Keratinocyte (primary cell): Measurements from ENCODE around the gene RAB27B. TPM values are rescaled to one million over a fixed set of nuclear protein-coding genes. Genes with fewer than 3 reads are reported as not detected.

ENCODE experiments used
- DNase-seq: peaks from one replicate; pipeline ENCODE4 v3.0.0-alpha.2; 2011; ENCODE audit warnings: low read depth, missing footprints, low spot score
- FAIRE-seq: peaks from 2 replicates; lab custom pipeline; 2011; peaks lifted over from hg19 to GRCh38; lab: Jason Lieb, UNC
- H2AFZ ChIP-seq: 2 replicates; pipeline ENCODE4 v1.6.0; 2012; ENCODE audit warnings: low read length, control low read depth, inconsistent platforms; ENCODE audit not compliant: control insufficient read depth
- H3K27ac ChIP-seq: 2 replicates; pipeline ENCODE4 v1.5.1; 2011; ENCODE audit warnings: low read length; ENCODE audit not compliant: control insufficient read depth, insufficient read depth
- H3K27me3 ChIP-seq: 3 replicates; pipeline ENCODE4 v1.6.0; 2011; ENCODE audit warnings: low read length; ENCODE audit not compliant: control insufficient read depth, insufficient read depth; ENCODE audit errors: extremely low read depth
- H3K36me3 ChIP-seq, 2 experiments: 2 replicates in 1 of 2; 3 replicates in 1 of 2; pipeline ENCODE4 v1.5.1; 2011; ENCODE audit warnings: low read length in 2 of 2, mild to moderate bottlenecking in 1 of 2; ENCODE audit not compliant: control insufficient read depth in 2 of 2, insufficient read depth in 2 of 2; ENCODE audit errors: extremely low read depth in 1 of 2
- H3K4me1 ChIP-seq: 3 replicates; pipeline ENCODE4 v1.5.1; 2011; ENCODE audit warnings: low read length; ENCODE audit not compliant: control insufficient read depth, insufficient read depth; ENCODE audit errors: extremely low read depth
- H3K4me2 ChIP-seq: 3 replicates; pipeline ENCODE4 v1.6.0; 2011; ENCODE audit warnings: low read depth, low read length; ENCODE audit not compliant: control insufficient read depth, insufficient read depth; ENCODE audit errors: extremely low read depth
- H3K4me3 ChIP-seq, 3 experiments: fragments of 200-600 bp in 1 of 3; sonication (generic) in 1 of 3; 2 replicates in 2 of 3; 3 replicates in 1 of 3; pipeline ENCODE4 v1.5.1; 2011 to 2016; ENCODE audit warnings: low read length in 3 of 3, mild to moderate bottlenecking in 3 of 3, control low read depth in 2 of 3, inconsistent platforms in 1 of 3, low read depth in 1 of 3, mixed read lengths in 1 of 3, mixed run types in 1 of 3, moderate library complexity in 1 of 3; ENCODE audit not compliant: control insufficient read depth in 2 of 3, insufficient read depth in 2 of 3; ENCODE audit errors: extremely low read depth in 1 of 3
- H3K79me2 ChIP-seq: 2 replicates; pipeline ENCODE4 v1.6.0; 2012; ENCODE audit warnings: low read length; ENCODE audit not compliant: control insufficient read depth, insufficient read depth
- H3K9ac ChIP-seq: 3 replicates; pipeline ENCODE4 v1.6.0; 2011; ENCODE audit warnings: low read length; ENCODE audit not compliant: control insufficient read depth, insufficient read depth; ENCODE audit errors: extremely low read depth
- H3K9me1 ChIP-seq: 3 replicates; pipeline ENCODE4 v1.6.0; 2011; ENCODE audit warnings: low read length; ENCODE audit not compliant: control insufficient read depth, insufficient read depth; ENCODE audit errors: extremely low read depth
- H3K9me3 ChIP-seq: 2 replicates; pipeline ENCODE4 v1.5.1; 2012; ENCODE audit warnings: low read depth, low read length; ENCODE audit not compliant: control insufficient read depth
- H4K20me1 ChIP-seq: 3 replicates; pipeline ENCODE4 v1.6.0; 2011; ENCODE audit warnings: low read length; ENCODE audit not compliant: control insufficient read depth, insufficient read depth; ENCODE audit errors: extremely low read depth
- EZH2 ChIP-seq: IDR thresholded peaks from one replicate; pipeline ENCODE4 v1.6.1; 2012; ENCODE audit warnings: inconsistent platforms, mild to moderate bottlenecking, low read length, moderate library complexity
- dilution Hi-C: fragments of 300-500 bp; cut with MboI; formaldehyde crosslinking; loops from one replicate; pipeline ENCODE4 v1.7.0; 2020; ENCODE audit warnings: low sequenced_read_pairs; ENCODE audit not compliant: extremely low pct_ligation_motif_present
- polyA plus RNA-seq, 5 experiments: library from polyadenylated mRNA; depleted of rRNA in 3 of 5; stranded (reverse) in 3 of 5; stranded (forward) in 1 of 5; unstranded in 1 of 5; fragments of >200 nt; gene quantifications; 1 replicate in 1 of 5; 2 replicates in 3 of 5; 3 replicates in 1 of 5; pipeline versions ENCODE4 v1.2.1 to v1.2.3, GENCODE V29; 2011 to 2012; ENCODE audit warnings: missing spikeins in 2 of 5, low read depth in 1 of 5, low replicate concordance in 1 of 5
- TF ChIP-seq, protein P1 (sequence below), 3 experiments: IDR thresholded peaks in 1 of 3; conservative IDR thresholded peaks in 1 of 3; optimal IDR thresholded peaks in 1 of 3; 2 replicates in 2 of 3; 3 replicates in 1 of 3; pipeline versions ENCODE3 to v1.5.1; 2011; ENCODE audit warnings: low read length in 3 of 3, mild to moderate bottlenecking in 3 of 3, moderate library complexity in 2 of 3, control low read depth in 1 of 3, inconsistent platforms in 1 of 3; ENCODE audit not compliant: insufficient read depth in 2 of 3; ENCODE audit errors: extremely low read depth in 1 of 3

The RAB27B gene
- polyA plus RNA-seq, 1 donor (not counting 4 experiments of a cell fraction or from before 2014, with no cell fraction given) = 4.2 TPM

DNA sequence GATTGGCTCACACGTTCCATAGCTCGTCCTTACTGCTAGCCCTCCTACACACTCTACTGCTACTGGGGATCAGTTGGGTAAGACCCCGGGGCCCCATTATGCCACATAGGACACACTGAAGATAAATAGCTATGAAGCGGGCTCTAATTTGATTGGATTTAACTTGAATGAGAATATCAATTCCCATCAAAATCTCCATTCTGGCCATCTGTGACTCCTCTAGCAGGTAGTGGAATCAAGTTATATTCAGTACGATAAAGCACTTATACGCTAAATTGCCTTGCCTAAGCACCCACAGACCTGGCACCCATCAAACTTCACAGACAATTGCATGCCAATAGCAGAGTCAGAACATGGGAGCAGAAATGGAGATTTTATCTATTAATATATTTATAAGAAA is 91.1 kb downstream of the RAB27B start:
- H3K27ac ChIP-seq = no peak overlapping the region
- DNase-seq = no peak
- FAIRE-seq = no peak

DNA sequence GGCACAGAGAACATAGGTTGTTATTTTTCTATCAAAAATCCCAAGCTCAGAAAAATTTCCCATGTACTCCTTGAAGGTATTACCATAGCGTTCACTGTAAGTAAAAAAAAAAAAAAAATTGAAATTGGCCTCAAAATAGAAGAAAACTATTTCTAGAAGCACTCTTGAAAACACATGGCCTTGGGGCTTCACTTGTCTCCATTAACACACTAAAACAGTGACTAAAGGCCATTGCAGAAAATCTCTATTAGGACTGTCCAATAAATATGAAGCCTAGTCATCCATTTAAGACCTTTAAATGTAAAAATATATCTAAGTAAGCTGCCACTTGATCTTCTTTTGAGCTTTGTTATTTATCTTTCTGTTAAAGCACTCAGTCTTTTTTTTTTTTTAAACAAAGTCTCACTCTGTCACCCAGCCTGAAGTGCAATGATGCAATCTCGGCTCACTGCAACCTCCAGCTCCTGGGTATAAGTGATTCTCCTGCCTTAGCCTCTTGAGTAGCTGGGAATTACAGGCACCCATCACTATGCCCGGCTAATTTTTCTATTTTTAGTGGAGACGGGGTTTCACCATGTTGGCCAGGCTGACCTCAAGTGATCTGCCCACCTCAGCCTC is 95.2 kb downstream of the RAB27B start:
- no peaks in the 10 kb centered on the region for H3K9me3 ChIP-seq
- no peak overlapping the region for H3K9ac ChIP-seq
- H3K27me3 ChIP-seq = no peaks in the 10 kb centered on the region
- no peak for TF ChIP-seq EZH2
- TF ChIP-seq, protein P1, sequence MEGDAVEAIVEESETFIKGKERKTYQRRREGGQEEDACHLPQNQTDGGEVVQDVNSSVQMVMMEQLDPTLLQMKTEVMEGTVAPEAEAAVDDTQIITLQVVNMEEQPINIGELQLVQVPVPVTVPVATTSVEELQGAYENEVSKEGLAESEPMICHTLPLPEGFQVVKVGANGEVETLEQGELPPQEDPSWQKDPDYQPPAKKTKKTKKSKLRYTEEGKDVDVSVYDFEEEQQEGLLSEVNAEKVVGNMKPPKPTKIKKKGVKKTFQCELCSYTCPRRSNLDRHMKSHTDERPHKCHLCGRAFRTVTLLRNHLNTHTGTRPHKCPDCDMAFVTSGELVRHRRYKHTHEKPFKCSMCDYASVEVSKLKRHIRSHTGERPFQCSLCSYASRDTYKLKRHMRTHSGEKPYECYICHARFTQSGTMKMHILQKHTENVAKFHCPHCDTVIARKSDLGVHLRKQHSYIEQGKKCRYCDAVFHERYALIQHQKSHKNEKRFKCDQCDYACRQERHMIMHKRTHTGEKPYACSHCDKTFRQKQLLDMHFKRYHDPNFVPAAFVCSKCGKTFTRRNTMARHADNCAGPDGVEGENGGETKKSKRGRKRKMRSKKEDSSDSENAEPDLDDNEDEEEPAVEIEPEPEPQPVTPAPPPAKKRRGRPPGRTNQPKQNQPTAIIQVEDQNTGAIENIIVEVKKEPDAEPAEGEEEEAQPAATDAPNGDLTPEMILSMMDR (optimal IDR thresholded peaks at IDR 0.05 in 1 of 3, IDR thresholded peaks at IDR 0.05 in 1 of 3, conservative IDR thresholded peaks at IDR 0.05 in 1 of 3; ENCODE audit: extremely low read depth in 1 of 3, insufficient read depth in 2 of 3, low read length in 3 of 3) = no peak
- dilution Hi-C loops = no loop called here
- no peaks in the 10 kb centered on the region for H3K36me3 ChIP-seq
- H3K79me2 ChIP-seq = no peaks in the 10 kb centered on the region
- no peaks in the 10 kb centered on the region for H3K9me1 ChIP-seq
- FAIRE-seq (no peak), DNase-seq (no peak)
- no peaks in the 10 kb centered on the region for H4K20me1 ChIP-seq
- H2AFZ ChIP-seq = no peak overlapping the region
- no peak overlapping the region for H3K4me2 ChIP-seq
- H3K4me3 ChIP-seq = no peak overlapping the region
- no peaks in the 10 kb centered on the region for H3K4me1 ChIP-seq
- H3K27ac ChIP-seq = no peak overlapping the region

More for the DNA sequence above, 91.1 kb downstream of the RAB27B start:
- Histone ChIP-seq H3K36me3 (no peaks in the 10 kb centered on the region), H3K9me3 (no peaks in the 10 kb centered on the region), H3K4me1 (no peaks in the 10 kb centered on the region), H2AFZ (no peak overlapping the region), H3K9me1 (no peaks in the 10 kb centered on the region), H3K4me2 (no peak overlapping the region), H3K4me3 (no peak overlapping the region), H3K9ac (no peak overlapping the region), H4K20me1 (no peaks in the 10 kb centered on the region), H3K27me3 (no peaks in the 10 kb centered on the region), H3K79me2 (no peaks in the 10 kb centered on the region)
- dilution Hi-C loops = no loop called here
- no peak for TF ChIP-seq EZH2
- TF ChIP-seq, protein P1 (optimal IDR thresholded peaks at IDR 0.05 in 1 of 3, IDR thresholded peaks at IDR 0.05 in 1 of 3, conservative IDR thresholded peaks at IDR 0.05 in 1 of 3; ENCODE audit: extremely low read depth in 1 of 3, insufficient read depth in 2 of 3, low read length in 3 of 3) = no peak
